Liver (tissue), 9 donors: ENCODE results near the gene CC2D2A. TPM values are rescaled to one million over a fixed set of nuclear protein-coding genes. Genes with fewer than 3 reads are reported as not detected.

ENCODE experiments used
- DNase-seq: peaks from one replicate; pipeline ENCODE4 v3.0.0-alpha.2; 2017; ENCODE audit warnings: low spot score
- H3K27ac ChIP-seq, 2 donors: one replicate each; pipeline ENCODE4 v1.7.0; 2013; ENCODE audit warnings: inconsistent platforms in 2 of 2, low read length in 2 of 2, control low read depth in 1 of 2, low read depth in 1 of 2, mild to moderate bottlenecking in 1 of 2
- H3K27me3 ChIP-seq, 4 donors: one replicate each; pipeline versions ENCODE4 v1.6.1 to v1.7.0; 2013; ENCODE audit warnings: low read length in 3 of 4, inconsistent platforms in 1 of 4, mild to moderate bottlenecking in 1 of 4, moderate library complexity in 1 of 4; ENCODE audit not compliant: control insufficient read depth in 4 of 4, insufficient read depth in 4 of 4
- H3K36me3 ChIP-seq, 4 donors: one replicate each; pipeline versions ENCODE4 v1.6.1 to v1.7.0; 2013; ENCODE audit warnings: low read length in 3 of 4, mild to moderate bottlenecking in 3 of 4, low read depth in 1 of 4, moderate library complexity in 1 of 4; ENCODE audit not compliant: control insufficient read depth in 4 of 4, insufficient read depth in 3 of 4
- H3K4me1 ChIP-seq, 4 donors: one replicate each; pipeline versions ENCODE4 v1.6.1 to v1.7.0; 2013; ENCODE audit warnings: low read length in 3 of 4, mild to moderate bottlenecking in 3 of 4, moderate library complexity in 1 of 4; ENCODE audit not compliant: control insufficient read depth in 4 of 4, insufficient read depth in 4 of 4
- H3K4me3 ChIP-seq, 3 donors: one replicate each; pipeline versions ENCODE4 v1.6.1 to v1.7.0; 2013; ENCODE audit warnings: low read length in 3 of 3, control low read depth in 1 of 3, low read depth in 1 of 3, mild to moderate bottlenecking in 1 of 3
- H3K9ac ChIP-seq, 2 donors: one replicate each; pipeline ENCODE4 v1.7.0; 2013; ENCODE audit warnings: low read length in 2 of 2, mild to moderate bottlenecking in 2 of 2, moderate library complexity in 2 of 2, control low read depth in 1 of 2, low read depth in 1 of 2
- H3K9me3 ChIP-seq, 4 donors: one replicate each; pipeline versions ENCODE4 v1.6.1 to v1.7.0; 2013; ENCODE audit warnings: low read length in 3 of 4; ENCODE audit not compliant: control insufficient read depth in 4 of 4
- FOXA2 ChIP-seq: IDR thresholded peaks from 2 replicates; pipeline ENCODE4 v1.6.1; 2016; ENCODE audit warnings: antibody characterized with exemption
- HNF4A ChIP-seq, 2 donors: conservative IDR thresholded peaks; 2 replicates each; pipeline ENCODE4 v1.6.1; 2016; ENCODE audit warnings: antibody characterized with exemption in 2 of 2, mild to moderate bottlenecking in 2 of 2
- HNF4G ChIP-seq: IDR thresholded peaks from 2 replicates; pipeline ENCODE4 v1.6.1; 2016; ENCODE audit warnings: antibody characterized with exemption
- NR2F2 ChIP-seq: IDR thresholded peaks from 2 replicates; pipeline ENCODE4 v1.6.1; 2016; ENCODE audit warnings: antibody characterized with exemption
- RAD21 ChIP-seq, 2 donors: IDR thresholded peaks; 2 replicates each; pipeline ENCODE4 v1.6.1; 2016; ENCODE audit warnings: antibody characterized with exemption in 2 of 2, mild to moderate bottlenecking in 2 of 2
- RXRA ChIP-seq, 2 donors: IDR thresholded peaks; 2 replicates each; pipeline ENCODE4 v1.6.1; 2017 to 2018; ENCODE audit warnings: antibody characterized with exemption in 2 of 2, mild to moderate bottlenecking in 1 of 2
- SP1 ChIP-seq: IDR thresholded peaks from 2 replicates; pipeline ENCODE4 v1.6.1; 2018; ENCODE audit warnings: antibody characterized with exemption, mild to moderate bottlenecking
- TAF1 ChIP-seq: conservative IDR thresholded peaks from 2 replicates; pipeline ENCODE4 v1.6.1; 2016; ENCODE audit warnings: antibody characterized with exemption, mild to moderate bottlenecking
- WGBS: extraction: QIAGEN DNeasy Blood & Tissue Kit; methylation state at CpG from one replicate; pipeline ENCODE4 v1.1.7; 2013; 5-methylcytosine and 5-hydroxymethylcytosine counted together
- polyA plus RNA-seq, 2 donors: library from polyadenylated mRNA; stranded (reverse) in 1 of 2; unstranded in 1 of 2; fragments of 200-250 nt in 1 of 2; fragments of >200 nt in 1 of 2; fragmentation: Nextera tagmentation in 1 of 2; extraction: Ambion mirVana in 1 of 2; gene quantifications; one replicate each; pipeline versions ENCODE4 v1.2.1 to v1.2.3, GENCODE V29; 2013 to 2015
- total RNA-seq, 2 donors: library from RNA; depleted of rRNA; stranded (reverse); fragments of >200 nt; gene quantifications; one replicate each; pipeline ENCODE4 v1.2.3, GENCODE V29; 2014
- TF ChIP-seq, protein P1 (sequence below): IDR thresholded peaks from 2 replicates; pipeline ENCODE4 v1.6.1; 2016; ENCODE audit warnings: antibody characterized with exemption
- TF ChIP-seq, protein P2 (sequence below): IDR thresholded peaks from 2 replicates; pipeline ENCODE4 v1.6.1; 2016; ENCODE audit warnings: antibody characterized with exemption, mild to moderate bottlenecking
- TF ChIP-seq, protein P3 (sequence below): IDR thresholded peaks from 2 replicates; pipeline ENCODE4 v1.6.1; 2016; ENCODE audit warnings: antibody characterized with exemption
- TF ChIP-seq, protein P4 (sequence below): fragments of 150-350 bp; IDR thresholded peaks from 2 replicates; pipeline ENCODE4 v1.5.1; 2017; ENCODE audit warnings: improper control_type of control experiment, low read depth, low read length; ENCODE audit not compliant: missing input control
- TF ChIP-seq, protein P5 (sequence below): IDR thresholded peaks from 2 replicates; pipeline ENCODE4 v1.6.1; 2016; ENCODE audit warnings: antibody characterized with exemption
- donor health status: healthy.
- donor health status: healthy.
- donor health status: healthy.
- donor health status: healthy.
- donor health status: healthy.

CC2D2A gene
- total and polyA plus RNA-seq, 4 donors, result 2.3 to 3.8 (median 2.9) TPM

DNA sequence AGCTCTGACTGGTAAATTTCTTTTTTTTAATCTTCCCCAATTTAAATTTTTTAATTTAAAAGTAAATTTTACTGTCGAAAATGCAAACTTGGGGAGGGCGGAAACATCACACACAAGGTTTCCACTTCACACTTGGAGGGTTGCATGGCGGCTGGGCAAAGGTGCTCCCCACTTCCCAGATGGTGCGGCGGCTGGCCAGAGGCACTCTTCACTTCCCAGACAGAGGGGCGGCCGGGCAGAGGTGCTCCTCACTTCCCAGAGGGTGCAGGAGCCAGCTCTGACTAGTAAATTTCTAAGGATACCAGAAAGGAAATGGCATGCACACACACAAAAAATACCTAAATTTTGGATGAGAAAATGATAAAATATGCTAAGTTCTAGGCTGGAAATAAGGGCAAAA is 25.4 kb upstream of the CC2D2A start:
- Histone ChIP-seq H3K4me1 (no peaks in the 10 kb centered on the region), H3K9me3 (no peaks in the 10 kb centered on the region), H3K4me3 (no peak overlapping the region), H3K9ac (no peak overlapping the region), H3K27me3 (no peaks in the 10 kb centered on the region), H3K36me3 (no peaks in the 10 kb centered on the region), H3K27ac (no peak overlapping the region)
- no peak for DNase-seq
- WGBS, result 90% methylated on average over 7 of the region's 7 CpGs
- TF ChIP-seq HNF4A (conservative IDR thresholded peaks at IDR 0.05) (no peak), HNF4G (no peak), RXRA (IDR thresholded peaks at IDR 0.05) (no peak), NR2F2 (no peak)
- TF ChIP-seq, protein P1, sequence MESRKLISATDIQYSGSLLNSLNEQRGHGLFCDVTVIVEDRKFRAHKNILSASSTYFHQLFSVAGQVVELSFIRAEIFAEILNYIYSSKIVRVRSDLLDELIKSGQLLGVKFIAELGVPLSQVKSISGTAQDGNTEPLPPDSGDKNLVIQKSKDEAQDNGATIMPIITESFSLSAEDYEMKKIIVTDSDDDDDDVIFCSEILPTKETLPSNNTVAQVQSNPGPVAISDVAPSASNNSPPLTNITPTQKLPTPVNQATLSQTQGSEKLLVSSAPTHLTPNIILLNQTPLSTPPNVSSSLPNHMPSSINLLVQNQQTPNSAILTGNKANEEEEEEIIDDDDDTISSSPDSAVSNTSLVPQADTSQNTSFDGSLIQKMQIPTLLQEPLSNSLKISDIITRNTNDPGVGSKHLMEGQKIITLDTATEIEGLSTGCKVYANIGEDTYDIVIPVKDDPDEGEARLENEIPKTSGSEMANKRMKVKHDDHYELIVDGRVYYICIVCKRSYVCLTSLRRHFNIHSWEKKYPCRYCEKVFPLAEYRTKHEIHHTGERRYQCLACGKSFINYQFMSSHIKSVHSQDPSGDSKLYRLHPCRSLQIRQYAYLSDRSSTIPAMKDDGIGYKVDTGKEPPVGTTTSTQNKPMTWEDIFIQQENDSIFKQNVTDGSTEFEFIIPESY, result no peak
- TF ChIP-seq, protein P2, sequence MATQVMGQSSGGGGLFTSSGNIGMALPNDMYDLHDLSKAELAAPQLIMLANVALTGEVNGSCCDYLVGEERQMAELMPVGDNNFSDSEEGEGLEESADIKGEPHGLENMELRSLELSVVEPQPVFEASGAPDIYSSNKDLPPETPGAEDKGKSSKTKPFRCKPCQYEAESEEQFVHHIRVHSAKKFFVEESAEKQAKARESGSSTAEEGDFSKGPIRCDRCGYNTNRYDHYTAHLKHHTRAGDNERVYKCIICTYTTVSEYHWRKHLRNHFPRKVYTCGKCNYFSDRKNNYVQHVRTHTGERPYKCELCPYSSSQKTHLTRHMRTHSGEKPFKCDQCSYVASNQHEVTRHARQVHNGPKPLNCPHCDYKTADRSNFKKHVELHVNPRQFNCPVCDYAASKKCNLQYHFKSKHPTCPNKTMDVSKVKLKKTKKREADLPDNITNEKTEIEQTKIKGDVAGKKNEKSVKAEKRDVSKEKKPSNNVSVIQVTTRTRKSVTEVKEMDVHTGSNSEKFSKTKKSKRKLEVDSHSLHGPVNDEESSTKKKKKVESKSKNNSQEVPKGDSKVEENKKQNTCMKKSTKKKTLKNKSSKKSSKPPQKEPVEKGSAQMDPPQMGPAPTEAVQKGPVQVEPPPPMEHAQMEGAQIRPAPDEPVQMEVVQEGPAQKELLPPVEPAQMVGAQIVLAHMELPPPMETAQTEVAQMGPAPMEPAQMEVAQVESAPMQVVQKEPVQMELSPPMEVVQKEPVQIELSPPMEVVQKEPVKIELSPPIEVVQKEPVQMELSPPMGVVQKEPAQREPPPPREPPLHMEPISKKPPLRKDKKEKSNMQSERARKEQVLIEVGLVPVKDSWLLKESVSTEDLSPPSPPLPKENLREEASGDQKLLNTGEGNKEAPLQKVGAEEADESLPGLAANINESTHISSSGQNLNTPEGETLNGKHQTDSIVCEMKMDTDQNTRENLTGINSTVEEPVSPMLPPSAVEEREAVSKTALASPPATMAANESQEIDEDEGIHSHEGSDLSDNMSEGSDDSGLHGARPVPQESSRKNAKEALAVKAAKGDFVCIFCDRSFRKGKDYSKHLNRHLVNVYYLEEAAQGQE, result no peak
- TF ChIP-seq, protein P3, sequence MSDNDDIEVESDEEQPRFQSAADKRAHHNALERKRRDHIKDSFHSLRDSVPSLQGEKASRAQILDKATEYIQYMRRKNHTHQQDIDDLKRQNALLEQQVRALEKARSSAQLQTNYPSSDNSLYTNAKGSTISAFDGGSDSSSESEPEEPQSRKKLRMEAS, result no peak
- TF ChIP-seq, protein P4, sequence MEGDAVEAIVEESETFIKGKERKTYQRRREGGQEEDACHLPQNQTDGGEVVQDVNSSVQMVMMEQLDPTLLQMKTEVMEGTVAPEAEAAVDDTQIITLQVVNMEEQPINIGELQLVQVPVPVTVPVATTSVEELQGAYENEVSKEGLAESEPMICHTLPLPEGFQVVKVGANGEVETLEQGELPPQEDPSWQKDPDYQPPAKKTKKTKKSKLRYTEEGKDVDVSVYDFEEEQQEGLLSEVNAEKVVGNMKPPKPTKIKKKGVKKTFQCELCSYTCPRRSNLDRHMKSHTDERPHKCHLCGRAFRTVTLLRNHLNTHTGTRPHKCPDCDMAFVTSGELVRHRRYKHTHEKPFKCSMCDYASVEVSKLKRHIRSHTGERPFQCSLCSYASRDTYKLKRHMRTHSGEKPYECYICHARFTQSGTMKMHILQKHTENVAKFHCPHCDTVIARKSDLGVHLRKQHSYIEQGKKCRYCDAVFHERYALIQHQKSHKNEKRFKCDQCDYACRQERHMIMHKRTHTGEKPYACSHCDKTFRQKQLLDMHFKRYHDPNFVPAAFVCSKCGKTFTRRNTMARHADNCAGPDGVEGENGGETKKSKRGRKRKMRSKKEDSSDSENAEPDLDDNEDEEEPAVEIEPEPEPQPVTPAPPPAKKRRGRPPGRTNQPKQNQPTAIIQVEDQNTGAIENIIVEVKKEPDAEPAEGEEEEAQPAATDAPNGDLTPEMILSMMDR, result no peak

DNA sequence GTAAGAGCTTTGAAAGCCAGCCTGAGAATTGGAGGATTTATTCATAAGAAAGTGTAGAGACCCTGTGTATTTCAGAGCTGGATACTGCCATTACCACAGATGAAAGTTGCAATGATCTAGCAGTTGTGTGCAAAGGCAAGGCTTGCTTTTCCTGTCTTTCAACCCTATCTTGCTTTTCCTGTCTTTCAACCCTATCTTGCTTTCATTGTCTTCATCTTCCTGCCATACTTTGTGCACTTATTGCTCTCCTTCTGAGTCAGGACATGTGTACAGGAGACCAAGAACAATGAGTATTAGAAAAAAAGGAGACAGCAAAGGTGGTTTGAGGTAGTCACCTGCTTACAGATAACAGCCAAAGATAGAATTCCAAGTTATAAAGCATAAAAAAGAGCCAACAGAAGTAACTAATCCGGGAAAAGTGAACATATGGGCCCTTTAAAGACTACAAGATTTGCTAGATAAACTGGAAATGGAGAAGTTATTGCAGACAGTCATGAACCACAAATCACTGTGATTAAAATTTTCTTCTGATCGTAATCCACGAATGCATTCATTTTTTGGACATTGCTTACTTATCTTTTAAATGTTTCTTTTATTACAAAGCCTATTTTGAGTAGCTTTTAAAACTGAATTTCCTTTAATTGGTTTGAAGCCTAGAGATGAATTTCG is 24.7 kb upstream of the CC2D2A start:
- Histone ChIP-seq H3K36me3 (no peaks in the 10 kb centered on the region), H3K27me3 (no peaks in the 10 kb centered on the region), H3K27ac (no peak overlapping the region), H3K4me3 (no peak overlapping the region), H3K4me1 (no peaks in the 10 kb centered on the region), H3K9me3 (no peaks in the 10 kb centered on the region), H3K9ac (no peak overlapping the region)
- TF ChIP-seq, protein P4, result no peak
- TF ChIP-seq TAF1 (no peak), SP1 (no peak), RAD21 (IDR thresholded peaks at IDR 0.05) (no peak), FOXA2 (no peak), NR2F2 (no peak), HNF4A (conservative IDR thresholded peaks at IDR 0.05) (no peak)
- TF ChIP-seq, protein P5, sequence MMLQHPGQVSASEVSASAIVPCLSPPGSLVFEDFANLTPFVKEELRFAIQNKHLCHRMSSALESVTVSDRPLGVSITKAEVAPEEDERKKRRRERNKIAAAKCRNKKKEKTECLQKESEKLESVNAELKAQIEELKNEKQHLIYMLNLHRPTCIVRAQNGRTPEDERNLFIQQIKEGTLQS, result no peak
- TF ChIP-seq, protein P3, result no peak
- no peak for DNase-seq
- 56% methylated on average over 4 of the region's 4 CpGs for WGBS
